ENCODE measurements around the gene CLP1. TPM values are rescaled to one million over a fixed set of nuclear protein-coding genes. Genes with fewer than 3 reads are reported as not detected.

Gene CLP1
- total RNA-seq, result 10 to 100 TPM in 8 of 9 donors, 1 to 10 TPM in 1; 6.8 to 21.1 (median 12.2) TPM
- 10 to 100 TPM in 1 of 3 donors, 1 to 10 TPM in 2; 5.5 to 10.3 (median 6.5) TPM for polyA plus RNA-seq
- long read RNA-seq, donor 1, transcript CLP1-205 (3 exons, 2,435 nt), result major isoform, 11 of 11 reads
- long read RNA-seq, donor 1, partial matches to known transcripts, result 0 of 11 reads
- long read RNA-seq, donor 1, other reads (novel, unspliced or antisense), result 0 of 11 reads
- long read RNA-seq, donor 2, transcript CLP1-205 (3 exons, 2,435 nt), result major isoform, 5 of 5 reads
- long read RNA-seq, donor 2, partial matches to known transcripts, result 0 of 5 reads
- long read RNA-seq, donor 2, other reads (novel, unspliced or antisense), result 0 of 5 reads
- long read RNA-seq, donor 3, transcript CLP1-205 (3 exons, 2,435 nt), result major isoform, 8 of 8 reads
- long read RNA-seq, donor 3, partial matches to known transcripts, result 0 of 8 reads
- long read RNA-seq, donor 3, other reads (novel, unspliced or antisense), result 0 of 8 reads
- long read RNA-seq, donor 4, transcript CLP1-205 (3 exons, 2,435 nt), result major isoform, 17 of 18 reads
- long read RNA-seq, donor 4, partial matches to known transcripts, result 1 of 18 reads
- long read RNA-seq, donor 4, other reads (novel, unspliced or antisense), result 0 of 18 reads
- long read RNA-seq, donor 5, transcript CLP1-205 (3 exons, 2,435 nt), result major isoform, 29 of 35 reads
- long read RNA-seq, donor 5, partial matches to known transcripts, result 3 of 35 reads
- long read RNA-seq, donor 5, other reads (novel, unspliced or antisense), result 3 of 35 reads
- long read RNA-seq, donor 6, transcript CLP1-205 (3 exons, 2,435 nt), result major isoform, 9 of 12 reads
- long read RNA-seq, donor 6, partial matches to known transcripts, result 0 of 12 reads
- long read RNA-seq, donor 6, other reads (novel, unspliced or antisense), result 2 of 12 reads
- long read RNA-seq, donor 7, partial matches to known transcripts, result 0 of 1 reads
- long read RNA-seq, donor 7, other reads (novel, unspliced or antisense), result 0 of 1 reads
- long read RNA-seq, donor 8, transcript CLP1-205 (3 exons, 2,435 nt), result major isoform, 11 of 11 reads
- long read RNA-seq, donor 8, partial matches to known transcripts, result 0 of 11 reads
- long read RNA-seq, donor 8, other reads (novel, unspliced or antisense), result 0 of 11 reads
- long read RNA-seq, donor 9, partial matches to known transcripts, result 0 of 5 reads
- long read RNA-seq, donor 9, other reads (novel, unspliced or antisense), result 0 of 5 reads
- long read RNA-seq, donor 10, partial matches to known transcripts, result 0 of 1 reads
- long read RNA-seq, donor 10, other reads (novel, unspliced or antisense), result 0 of 1 reads

- H3K36me3 ChIP-seq (replicated peaks in 1 of 2), result peaks cover 0 to 32% of the 10 kb centered on the region in 2 donors
- no peaks in the 10 kb centered on the region for H3K27me3 ChIP-seq
- H3K4me1 ChIP-seq (replicated peaks in 1 of 2), result peaks cover 8 to 19% of the 10 kb centered on the region in 2 donors
- WGBS, 4 donors, result 1 to 5% (median 1%) methylated on average over 4 to 45 of the region's 45 CpGs
- peak within 1 kb of the TSS in 3 of 4 donors; percentile 44 to 77 (median 73) for H3K4me3 ChIP-seq
- H3K9me3 ChIP-seq (replicated peaks in 1 of 3), result no peaks in the 10 kb centered on the region
- intact Hi-C loops (cut with DNase I), result no loop called here
- H3K27ac ChIP-seq, result peak within 1 kb of the TSS; percentile 41 to 89 (median 77)
- TF ChIP-seq CTCF (IDR thresholded peaks at IDR 0.05) (no peak), POLR2A (IDR thresholded peaks at IDR 0.05) (peak; percentile 67 to 86)
- peak; percentile 99 to 100 (median 99) for DNase-seq
Observed at GRCh38 chr11:57657194-57658022, at the start of gene CLP1. TSS of gene CLP1 (plus strand) at chr11:57657762. CDS start at chr11:57659477, 1,715 bp downstream.

GRCh38 chr11:57610170-57610569 lies 47.4 kb upstream of the CLP1 start:
- no peak overlapping the region for H3K4me3 ChIP-seq
- intact Hi-C loops (cut with DNase I), result no loop called here
- H3K9me3 ChIP-seq (replicated peaks in 1 of 3), result no peaks in the 10 kb centered on the region
- WGBS, 4 donors, result 77 to 86% (median 82%) methylated on average over 4 of the region's 4 CpGs
- H3K36me3 ChIP-seq (replicated peaks in 1 of 2), result peaks cover 0 to 44% of the 10 kb centered on the region in 2 donors
- TF ChIP-seq CTCF (IDR thresholded peaks at IDR 0.05) (no peak), POLR2A (IDR thresholded peaks at IDR 0.05) (no peak)
- H3K27me3 ChIP-seq, result no peaks in the 10 kb centered on the region
- DNase-seq, result no peak
- H3K4me1 ChIP-seq (replicated peaks in 1 of 2), result no peaks in the 10 kb centered on the region
- H3K27ac ChIP-seq, result no peak overlapping the region

- 72 to 76% (median 75%) methylated on average over 5 to 10 of the region's 10 CpGs for WGBS, 4 donors
Observed at GRCh38 chr11:57614234-57614772, 43.3 kb upstream of the CLP1 start.

GRCh38 chr11:57615308-57615707 lies 42.3 kb upstream of the CLP1 start:
- intact Hi-C loops (cut with DNase I), result no loop called here

More at GRCh38 chr11:57614234-57614772, 43.3 kb upstream of the CLP1 start:
- no peak overlapping the region for H3K27ac ChIP-seq
- intact Hi-C loops (cut with DNase I), result no loop called here
- H3K9me3 ChIP-seq (replicated peaks in 1 of 3), result no peaks in the 10 kb centered on the region
- H3K4me1 ChIP-seq (replicated peaks in 1 of 2), result no peaks in the 10 kb centered on the region
- H3K4me3 ChIP-seq, result no peak overlapping the region
- no peak for TF ChIP-seq POLR2A (IDR thresholded peaks at IDR 0.05)
- no peaks in the 10 kb centered on the region for H3K27me3 ChIP-seq
- H3K36me3 ChIP-seq (replicated peaks in 1 of 2), result peaks cover 0 to 29% of the 10 kb centered on the region in 2 donors
- no peak for DNase-seq

More at GRCh38 chr11:57615308-57615707, 42.3 kb upstream of the CLP1 start:
- Histone ChIP-seq H3K36me3 (replicated peaks in 1 of 2) (peaks cover 0 to 23% of the 10 kb centered on the region in 2 donors), H3K27me3 (no peaks in the 10 kb centered on the region), H3K27ac (no peak overlapping the region), H3K4me3 (no peak overlapping the region), H3K4me1 (replicated peaks in 1 of 2) (no peaks in the 10 kb centered on the region), H3K9me3 (replicated peaks in 1 of 3) (no peaks in the 10 kb centered on the region)
- DNase-seq, result no peak
- TF ChIP-seq CTCF (IDR thresholded peaks at IDR 0.05) (no peak), POLR2A (IDR thresholded peaks at IDR 0.05) (no peak)
- 69 to 76% (median 74%) methylated on average over 1 of the region's 1 CpG for WGBS, 4 donors
